ENCODE results near the gene RARRES1. TPM values are rescaled to one million over a fixed set of nuclear protein-coding genes. Genes with fewer than 3 reads are reported as not detected.

RARRES1 gene
- total and polyA plus RNA-seq, 5 donors from 2014 or later, result not detected

- H3K9me3 Mint-ChIP-seq, result no peaks in the 10 kb centered on the region
- peaks cover 26% of the 10 kb centered on the region for H3K36me3 Mint-ChIP-seq
- H3K4me3 Mint-ChIP-seq, result no peak overlapping the region
- DNase-seq (no peak), ATAC-seq (ENCODE audit: low read depth in 2 of 2) (no peak)
- Histone ChIP-seq H3K36me3 (ENCODE audit: control insufficient read depth, insufficient read depth, low read length) (no peaks in the 10 kb centered on the region), H3K4me1 (ENCODE audit: control insufficient read depth, insufficient read depth, low read length, poor library complexity, severe bottlenecking) (no peaks in the 10 kb centered on the region), H3K9me3 (ENCODE audit: control insufficient read depth in 2 of 2, low read length in 2 of 2) (no peaks in the 10 kb centered on the region), H3K27me3 (ENCODE audit: control insufficient read depth, insufficient read depth, low read length) (no peaks in the 10 kb centered on the region), H3K4me3 (ENCODE audit: low read depth, low read length) (no peak overlapping the region), H3K27ac (ENCODE audit: insufficient read depth, low read length, poor library complexity, severe bottlenecking) (no peak overlapping the region)
- no peaks in the 10 kb centered on the region for H3K27me3 Mint-ChIP-seq
- H3K4me1 Mint-ChIP-seq, result peaks cover 0 to 5% (median 4%) of the 10 kb centered on the region in 4 donors
- H3K27ac Mint-ChIP-seq, result no peak overlapping the region
Observed at GRCh38 chr3:158747417-158747816, 15.2 kb upstream of the RARRES1 start.

- Histone ChIP-seq H3K27me3 (ENCODE audit: control insufficient read depth, insufficient read depth, low read length) (no peaks in the 10 kb centered on the region), H3K27ac (ENCODE audit: insufficient read depth, low read length, poor library complexity, severe bottlenecking) (no peak overlapping the region), H3K36me3 (ENCODE audit: control insufficient read depth, insufficient read depth, low read length) (no peaks in the 10 kb centered on the region), H3K4me1 (ENCODE audit: control insufficient read depth, insufficient read depth, low read length, poor library complexity, severe bottlenecking) (peaks cover 3% of the 10 kb centered on the region), H3K4me3 (ENCODE audit: low read depth, low read length) (no peak overlapping the region), H3K9me3 (ENCODE audit: control insufficient read depth in 2 of 2, low read length in 2 of 2) (no peaks in the 10 kb centered on the region)
- Mint-ChIP-seq H3K4me1 (peaks cover 0 to 13% (median 12%) of the 10 kb centered on the region in 4 donors), H3K27me3 (no peaks in the 10 kb centered on the region), H3K36me3 (peaks cover 21% of the 10 kb centered on the region), H3K4me3 (no peak overlapping the region), H3K9me3 (no peaks in the 10 kb centered on the region), H3K27ac (no peak overlapping the region)
- no peak for DNase-seq
- ATAC-seq (ENCODE audit: low read depth in 2 of 2), result no peak
Observed at GRCh38 chr3:158745551-158745950, 13.3 kb upstream of the RARRES1 start.

GRCh38 chr3:158744567-158745288, 12.5 kb upstream of the RARRES1 start:
- no peak overlapping the region for H3K27ac ChIP-seq (ENCODE audit: insufficient read depth, low read length, poor library complexity, severe bottlenecking)
- no peaks in the 10 kb centered on the region for H3K9me3 ChIP-seq (ENCODE audit: control insufficient read depth in 2 of 2, low read length in 2 of 2)
- Mint-ChIP-seq H3K4me3 (no peak overlapping the region), H3K27me3 (no peaks in the 10 kb centered on the region), H3K27ac (no peak overlapping the region), H3K4me1 (peaks cover 0 to 13% (median 12%) of the 10 kb centered on the region in 4 donors), H3K9me3 (no peaks in the 10 kb centered on the region), H3K36me3 (peaks cover 21% of the 10 kb centered on the region)
- ATAC-seq (ENCODE audit: low read depth in 2 of 2) (no peak), DNase-seq (no peak)
- H3K4me1 ChIP-seq (ENCODE audit: control insufficient read depth, insufficient read depth, low read length, poor library complexity, severe bottlenecking), result peaks cover 3% of the 10 kb centered on the region
- H3K36me3 ChIP-seq (ENCODE audit: control insufficient read depth, insufficient read depth, low read length), result no peaks in the 10 kb centered on the region
- no peaks in the 10 kb centered on the region for H3K27me3 ChIP-seq (ENCODE audit: control insufficient read depth, insufficient read depth, low read length)
- H3K4me3 ChIP-seq (ENCODE audit: low read depth, low read length), result no peak overlapping the region

GRCh38 chr3:158743664-158744566, 11.7 kb upstream of the RARRES1 start:
- Histone ChIP-seq H3K27ac (ENCODE audit: insufficient read depth, low read length, poor library complexity, severe bottlenecking) (no peak overlapping the region), H3K9me3 (ENCODE audit: control insufficient read depth in 2 of 2, low read length in 2 of 2) (no peaks in the 10 kb centered on the region), H3K36me3 (ENCODE audit: control insufficient read depth, insufficient read depth, low read length) (no peaks in the 10 kb centered on the region), H3K4me1 (ENCODE audit: control insufficient read depth, insufficient read depth, low read length, poor library complexity, severe bottlenecking) (peaks cover 3% of the 10 kb centered on the region), H3K4me3 (ENCODE audit: low read depth, low read length) (no peak overlapping the region), H3K27me3 (ENCODE audit: control insufficient read depth, insufficient read depth, low read length) (no peaks in the 10 kb centered on the region)
- peaks cover 0 to 13% (median 12%) of the 10 kb centered on the region in 4 donors for H3K4me1 Mint-ChIP-seq
- no peaks in the 10 kb centered on the region for H3K9me3 Mint-ChIP-seq
- H3K27ac Mint-ChIP-seq, result no peak overlapping the region
- H3K36me3 Mint-ChIP-seq, result peaks cover 15% of the 10 kb centered on the region
- DNase-seq, result no peak
- H3K27me3 Mint-ChIP-seq, result no peaks in the 10 kb centered on the region
- ATAC-seq (ENCODE audit: low read depth in 2 of 2), result no peak
- no peak overlapping the region for H3K4me3 Mint-ChIP-seq

- DNase-seq, result no peak
- peaks cover 0 to 2% (median 0%) of the 10 kb centered on the region in 7 donors for H3K9me3 Mint-ChIP-seq
- no peak overlapping the region for H3K27ac ChIP-seq (ENCODE audit: insufficient read depth, low read length, poor library complexity, severe bottlenecking)
- no peaks in the 10 kb centered on the region for H3K9me3 ChIP-seq (ENCODE audit: control insufficient read depth in 2 of 2, low read length in 2 of 2)
- H3K4me3 ChIP-seq (ENCODE audit: low read depth, low read length), result no peak overlapping the region
- peak overlapping the region in 1 of 3 donors; percentile 75 for H3K27ac Mint-ChIP-seq
- peaks cover 3% of the 10 kb centered on the region for H3K4me1 ChIP-seq (ENCODE audit: control insufficient read depth, insufficient read depth, low read length, poor library complexity, severe bottlenecking)
- peaks cover 0 to 13% (median 12%) of the 10 kb centered on the region in 4 donors for H3K4me1 Mint-ChIP-seq
- no peak overlapping the region for H3K4me3 Mint-ChIP-seq
- ATAC-seq (ENCODE audit: low read depth in 2 of 2), result no peak
- no peaks in the 10 kb centered on the region for H3K27me3 Mint-ChIP-seq
- no peaks in the 10 kb centered on the region for H3K27me3 ChIP-seq (ENCODE audit: control insufficient read depth, insufficient read depth, low read length)
- H3K36me3 ChIP-seq (ENCODE audit: control insufficient read depth, insufficient read depth, low read length), result no peaks in the 10 kb centered on the region
- peaks cover 14% of the 10 kb centered on the region for H3K36me3 Mint-ChIP-seq
Observed at GRCh38 chr3:158742871-158743663, 10.8 kb upstream of the RARRES1 start.

- Histone ChIP-seq H3K36me3 (ENCODE audit: control insufficient read depth, insufficient read depth, low read length) (no peaks in the 10 kb centered on the region), H3K27me3 (ENCODE audit: control insufficient read depth, insufficient read depth, low read length) (no peaks in the 10 kb centered on the region), H3K9me3 (ENCODE audit: control insufficient read depth in 2 of 2, low read length in 2 of 2) (peaks cover 4 to 7% of the 10 kb centered on the region in 2 experiments), H3K4me1 (ENCODE audit: control insufficient read depth, insufficient read depth, low read length, poor library complexity, severe bottlenecking) (peaks cover 3% of the 10 kb centered on the region), H3K4me3 (ENCODE audit: low read depth, low read length) (no peak overlapping the region), H3K27ac (ENCODE audit: insufficient read depth, low read length, poor library complexity, severe bottlenecking) (no peak overlapping the region)
- DNase-seq, result no peak
- no peak for ATAC-seq (ENCODE audit: low read depth in 2 of 2)
- Mint-ChIP-seq H3K9me3 (peaks cover 0 to 6% (median 0%) of the 10 kb centered on the region in 7 donors), H3K36me3 (peaks cover 14% of the 10 kb centered on the region), H3K4me1 (peaks cover 0 to 13% (median 13%) of the 10 kb centered on the region in 4 donors), H3K4me3 (no peak overlapping the region), H3K27ac (no peak overlapping the region), H3K27me3 (no peaks in the 10 kb centered on the region)
Observed at GRCh38 chr3:158739661-158740060, 7.4 kb upstream of the RARRES1 start.

- Mint-ChIP-seq H3K4me3 (no peak overlapping the region), H3K9me3 (peaks cover 0 to 6% (median 0%) of the 10 kb centered on the region in 7 donors), H3K36me3 (peaks cover 10% of the 10 kb centered on the region), H3K27me3 (peaks cover 1% of the 10 kb centered on the region), H3K27ac (no peak overlapping the region), H3K4me1 (peaks cover 0 to 13% (median 13%) of the 10 kb centered on the region in 4 donors)
- Histone ChIP-seq H3K36me3 (ENCODE audit: control insufficient read depth, insufficient read depth, low read length) (no peaks in the 10 kb centered on the region), H3K27me3 (ENCODE audit: control insufficient read depth, insufficient read depth, low read length) (no peaks in the 10 kb centered on the region), H3K9me3 (ENCODE audit: control insufficient read depth in 2 of 2, low read length in 2 of 2) (peaks cover 4 to 7% of the 10 kb centered on the region in 2 experiments), H3K4me3 (ENCODE audit: low read depth, low read length) (no peak overlapping the region), H3K4me1 (ENCODE audit: control insufficient read depth, insufficient read depth, low read length, poor library complexity, severe bottlenecking) (peaks cover 3% of the 10 kb centered on the region), H3K27ac (ENCODE audit: insufficient read depth, low read length, poor library complexity, severe bottlenecking) (no peak overlapping the region)
- no peak for ATAC-seq (ENCODE audit: low read depth in 2 of 2)
- DNase-seq, result no peak
Observed at GRCh38 chr3:158739078-158739477, 6.8 kb upstream of the RARRES1 start.

All from CD4-positive, CD25-positive, alpha-beta regulatory T cell (primary cell).